ENCODE data around the gene SLC12A8. TPM values are rescaled to one million over a fixed set of nuclear protein-coding genes. Genes with fewer than 3 reads are reported as not detected.

Gene SLC12A8
- total and polyA plus RNA-seq, 9 of the 15 experiments (the other 6 are each of a cell fraction or from before 2014, with no cell fraction given) = 0.04 to 0.33 (median 0.09) TPM; not detected in 4

GRCh38 chr3:125098611-125099291, 113.8 kb downstream of the SLC12A8 start:
- H3K79me2 ChIP-seq (ENCODE audit: control insufficient read depth, insufficient read depth, low read length) = no peaks in the 10 kb centered on the region
- BruUV-seq (replicated peaks) = no TSS peak
- in situ Hi-C loops (cut with MboI) = no loop called here
- no peaks in the 10 kb centered on the region for H3K9me3 ChIP-seq (replicated peaks; ENCODE audit: control insufficient read depth, insufficient read depth, low read depth, low read length)
- H3K4me1 ChIP-seq (replicated peaks in 1 of 2; ENCODE audit: control insufficient read depth in 2 of 2, insufficient read depth in 2 of 2, low read length in 2 of 2) = no peaks in the 10 kb centered on the region
- WGBS (ENCODE audit: insufficient coverage, low coverage, missing lambda C conversion rate) = 0% methylated on average over 4 of the region's 4 CpGs
- H3K27ac ChIP-seq (ENCODE audit: extremely low read depth, low read depth, low read length) = no peak overlapping the region
- H3K4me3 ChIP-seq = no peak overlapping the region
- TF ChIP-seq ZNF644 (tag; IDR thresholded peaks at IDR 0.05; ENCODE audit: low read depth) (no peak), BHLHE40 (IDR thresholded peaks at IDR 0.05; ENCODE audit: low read length) (no peak), EGR1 (conservative IDR thresholded peaks at IDR 0.05) (peak; percentile 53)
- no peaks in the 10 kb centered on the region for H3K9me1 ChIP-seq (ENCODE audit: control insufficient read depth, insufficient read depth, low read length)
- no peak overlapping the region for H3K9ac ChIP-seq (ENCODE audit: insufficient read depth in 1 of 2, low read depth in 2 of 2, low read length in 2 of 2)
- intact Hi-C loops (cut with micrococcal nuclease) = no loop called here
- POLR2A ChIA-PET = no interaction called here
- FAIRE-seq = no peak
- H2AFZ ChIP-seq (ENCODE audit: low read depth, low read length) = no peak overlapping the region
- CTCF ChIA-PET (ENCODE audit: low intra/inter-chr PET ratio) = no interaction called here
- no peak for DNase-seq (ENCODE audit: extremely low read depth in 1 of 4, low spot score in 3 of 4)
- no peaks in the 10 kb centered on the region for H3K27me3 ChIP-seq (ENCODE audit: control insufficient read depth in 2 of 2, insufficient read depth in 2 of 2, low read length in 2 of 2)
- no peaks in the 10 kb centered on the region; the same call in 1 of the 2 replicates for H4K20me1 ChIP-seq (replicated peaks; ENCODE audit: control insufficient read depth, insufficient read depth, low read length)
- ATAC-seq = no peak
- no peak overlapping the region for H3K4me2 ChIP-seq (ENCODE audit: insufficient read depth, low read length)
- H3K36me3 ChIP-seq (ENCODE audit: control insufficient read depth, insufficient read depth, low read length) = no peaks in the 10 kb centered on the region

DNA sequence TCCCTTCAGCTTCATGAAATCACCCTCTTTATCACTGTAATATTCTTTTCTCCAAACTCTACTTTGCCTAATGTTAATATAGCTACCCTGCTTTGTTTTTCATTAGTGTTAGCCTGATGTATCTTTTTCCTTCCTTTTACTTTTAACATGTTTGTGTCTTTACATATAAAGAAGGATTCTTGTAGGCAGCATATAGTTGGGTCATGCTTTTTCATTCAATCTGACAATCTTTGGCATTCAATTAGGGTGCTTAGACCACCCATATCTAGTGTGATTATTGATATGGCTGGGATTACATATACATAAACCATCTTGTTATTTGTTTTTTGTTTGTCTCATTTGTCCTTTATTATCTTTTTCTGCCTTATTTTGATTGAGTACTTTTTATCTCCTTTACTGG, 121.9 kb downstream of the SLC12A8 start:
- POLR2A ChIA-PET = interaction anchor here (1.2 kb wide), 1 partner anchor 10 kb away, joined by 3 read pairs; no protein-coding TSS in a partner anchor
- Histone ChIP-seq H3K27ac (ENCODE audit: extremely low read depth, low read depth, low read length) (no peak overlapping the region), H3K4me1 (replicated peaks in 1 of 2; ENCODE audit: control insufficient read depth in 2 of 2, insufficient read depth in 2 of 2, low read length in 2 of 2) (no peaks in the 10 kb centered on the region), H3K79me2 (ENCODE audit: control insufficient read depth, insufficient read depth, low read length) (no peaks in the 10 kb centered on the region), H3K4me3 (no peak overlapping the region), H3K4me2 (ENCODE audit: insufficient read depth, low read length) (no peak overlapping the region), H3K36me3 (ENCODE audit: control insufficient read depth, insufficient read depth, low read length) (no peaks in the 10 kb centered on the region), H3K27me3 (ENCODE audit: control insufficient read depth in 2 of 2, insufficient read depth in 2 of 2, low read length in 2 of 2) (peaks cover 0 to 5% of the 10 kb centered on the region in 2 experiments; a peak in 1 of 5 replicates), H3K9me1 (ENCODE audit: control insufficient read depth, insufficient read depth, low read length) (no peaks in the 10 kb centered on the region), H4K20me1 (replicated peaks; ENCODE audit: control insufficient read depth, insufficient read depth, low read length) (no peaks in the 10 kb centered on the region), H3K9ac (ENCODE audit: insufficient read depth in 1 of 2, low read depth in 2 of 2, low read length in 2 of 2) (no peak overlapping the region), H2AFZ (ENCODE audit: low read depth, low read length) (no peak overlapping the region), H3K9me3 (replicated peaks; ENCODE audit: control insufficient read depth, insufficient read depth, low read depth, low read length) (no peaks in the 10 kb centered on the region)
- intact Hi-C loops (cut with micrococcal nuclease) = no loop called here
- DNase-seq (ENCODE audit: extremely low read depth in 1 of 4, low spot score in 3 of 4) (no peak), ATAC-seq (no peak), FAIRE-seq (no peak)
- no TSS peak for BruUV-seq (replicated peaks)
- TF ChIP-seq TBL1XR1 (IDR thresholded peaks at IDR 0.05; ENCODE audit: low read length in 2 of 2) = no peak
- CTCF ChIA-PET (ENCODE audit: low intra/inter-chr PET ratio) = no interaction called here
- in situ Hi-C loops (cut with MboI) = no loop called here
